RWPE2 (cell line): ENCODE results near the gene MAP1B.
"Not testable (repeated sequence)": the region's sequence is repeated elsewhere in the genome, so short reads cannot be mapped to it uniquely, and the experiment has no call there.

Experiments
- ATAC-seq: fragments of 200-7000 bp; cut with Tn5 transposase; 3 replicates; pipeline ENCODE4 v1.9.1; 2021; ENCODE audit warnings: low read depth
- DNase-seq: peaks from one replicate; pipeline ENCODE4 v3.0.0-alpha.2; 2020; ENCODE audit warnings: low spot score
- H3K27ac ChIP-seq: fragments of 450-650 bp; 2 replicates; pipeline ENCODE4 v1.5.1; 2017; ENCODE audit warnings: mild to moderate bottlenecking; ENCODE audit not compliant: poor library complexity, severe bottlenecking
- H3K27me3 ChIP-seq: fragments of 250-450 bp; sonication (Bioruptor Pico); 2 replicates; pipeline ENCODE4 v1.5.1; 2021; ENCODE audit warnings: mild to moderate bottlenecking, moderate library complexity; ENCODE audit not compliant: insufficient read depth, poor library complexity, severe bottlenecking
- H3K36me3 ChIP-seq: fragments of 250-450 bp; sonication (Bioruptor Pico); 2 replicates; pipeline ENCODE4 v1.5.1; 2020; ENCODE audit warnings: low read depth, mild to moderate bottlenecking, moderate library complexity
- H3K4me1 ChIP-seq: fragments of 250-450 bp; sonication (Bioruptor Pico); 2 replicates; pipeline ENCODE4 v1.5.1; 2021; ENCODE audit warnings: mild to moderate bottlenecking, moderate library complexity; ENCODE audit not compliant: insufficient read depth, poor library complexity, severe bottlenecking
- H3K4me3 ChIP-seq: fragments of 250-450 bp; sonication (Bioruptor Pico); 2 replicates; pipeline ENCODE4 v1.5.1; 2021; ENCODE audit warnings: mild to moderate bottlenecking, moderate library complexity; ENCODE audit not compliant: severe bottlenecking
- H3K9me3 ChIP-seq: fragments of 250-450 bp; sonication (Bioruptor Pico); 2 replicates; pipeline ENCODE4 v1.5.1; 2021; ENCODE audit warnings: mild to moderate bottlenecking, moderate library complexity; ENCODE audit not compliant: severe bottlenecking
- TF ChIP-seq, protein P1 (sequence below): fragments of 450-650 bp; IDR thresholded peaks from one replicate; pipeline ENCODE4 v1.5.1; 2017; ENCODE audit warnings: mild to moderate bottlenecking, moderate library complexity; ENCODE audit not compliant: poor library complexity, severe bottlenecking

MAP1B gene

DNA sequence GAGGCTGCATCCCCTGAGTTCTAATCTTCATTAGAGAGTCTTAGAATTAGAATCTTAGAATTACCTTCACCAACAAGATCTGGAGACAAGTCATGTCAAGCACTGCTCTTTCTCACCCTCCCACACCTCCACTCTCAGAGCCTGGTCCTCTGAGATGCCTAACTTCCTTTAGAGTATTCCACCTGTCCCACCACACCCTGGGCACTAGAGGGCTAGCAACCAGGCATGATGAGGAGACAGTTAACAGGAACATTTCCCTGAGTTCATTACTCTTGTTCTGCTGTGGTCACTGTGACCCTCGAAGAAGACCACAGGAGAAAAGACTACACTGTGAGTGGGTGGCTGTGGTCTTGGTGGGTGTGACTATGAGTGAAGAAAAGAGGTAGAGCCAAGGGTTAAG lies 25.2 kb upstream of the MAP1B start:
- no peaks in the 10 kb centered on the region for H3K4me1 ChIP-seq

DNA sequence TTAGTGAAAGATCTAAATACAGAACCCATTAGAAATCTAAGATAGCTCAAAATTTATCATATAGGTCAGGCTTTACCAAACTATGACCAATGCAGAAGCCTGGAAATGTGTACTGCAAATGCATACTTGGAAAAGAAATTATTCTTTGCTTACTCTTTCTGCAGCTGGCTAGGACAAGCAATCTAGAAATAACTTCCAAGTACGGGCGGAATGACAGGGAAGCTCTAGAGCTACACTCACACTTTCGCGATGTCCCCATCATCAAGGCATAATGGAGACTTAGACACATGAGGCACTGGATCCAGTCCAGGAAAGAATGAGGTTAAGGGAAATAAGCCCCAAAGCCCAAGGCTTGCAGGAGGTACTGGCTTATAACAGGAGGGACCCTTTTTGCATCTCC lies 22.4 kb upstream of the MAP1B start:
- Histone ChIP-seq H3K4me3 (no peak overlapping the region), H3K27ac (no peak overlapping the region), H3K4me1 (no peaks in the 10 kb centered on the region), H3K36me3 (no peaks in the 10 kb centered on the region), H3K27me3 (no peaks in the 10 kb centered on the region), H3K9me3 (no peaks in the 10 kb centered on the region)
- no peak for ATAC-seq
- TF ChIP-seq, protein P1, sequence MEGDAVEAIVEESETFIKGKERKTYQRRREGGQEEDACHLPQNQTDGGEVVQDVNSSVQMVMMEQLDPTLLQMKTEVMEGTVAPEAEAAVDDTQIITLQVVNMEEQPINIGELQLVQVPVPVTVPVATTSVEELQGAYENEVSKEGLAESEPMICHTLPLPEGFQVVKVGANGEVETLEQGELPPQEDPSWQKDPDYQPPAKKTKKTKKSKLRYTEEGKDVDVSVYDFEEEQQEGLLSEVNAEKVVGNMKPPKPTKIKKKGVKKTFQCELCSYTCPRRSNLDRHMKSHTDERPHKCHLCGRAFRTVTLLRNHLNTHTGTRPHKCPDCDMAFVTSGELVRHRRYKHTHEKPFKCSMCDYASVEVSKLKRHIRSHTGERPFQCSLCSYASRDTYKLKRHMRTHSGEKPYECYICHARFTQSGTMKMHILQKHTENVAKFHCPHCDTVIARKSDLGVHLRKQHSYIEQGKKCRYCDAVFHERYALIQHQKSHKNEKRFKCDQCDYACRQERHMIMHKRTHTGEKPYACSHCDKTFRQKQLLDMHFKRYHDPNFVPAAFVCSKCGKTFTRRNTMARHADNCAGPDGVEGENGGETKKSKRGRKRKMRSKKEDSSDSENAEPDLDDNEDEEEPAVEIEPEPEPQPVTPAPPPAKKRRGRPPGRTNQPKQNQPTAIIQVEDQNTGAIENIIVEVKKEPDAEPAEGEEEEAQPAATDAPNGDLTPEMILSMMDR: no peak
- DNase-seq: no peak

More for the DNA sequence above, 25.2 kb upstream of the MAP1B start:
- Histone ChIP-seq H3K4me3 (no peak overlapping the region), H3K9me3 (no peaks in the 10 kb centered on the region), H3K36me3 (no peaks in the 10 kb centered on the region), H3K27ac (no peak overlapping the region), H3K27me3 (no peaks in the 10 kb centered on the region)
- TF ChIP-seq, protein P1: peak; percentile 8
- ATAC-seq (no peak), DNase-seq (no peak)

DNA sequence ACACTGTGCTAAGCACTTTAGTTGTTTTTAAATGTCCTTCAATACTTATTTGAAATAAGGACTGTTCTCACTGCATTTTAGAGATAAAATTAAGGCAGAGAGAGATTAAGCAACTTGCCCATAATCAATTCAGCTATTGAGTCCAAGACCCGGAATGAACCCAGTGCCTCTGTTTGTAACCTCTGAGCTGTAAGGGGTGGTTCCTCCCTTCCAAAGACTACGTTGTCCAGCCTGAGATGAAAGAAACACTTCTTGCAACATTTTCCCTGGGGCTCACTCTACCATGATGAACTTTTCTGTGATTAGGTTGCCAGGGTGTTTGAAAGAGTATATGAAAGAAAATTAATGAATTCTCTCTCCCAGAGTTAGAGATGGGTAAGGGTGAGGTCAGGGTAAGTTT lies 22.0 kb upstream of the MAP1B start:
- Histone ChIP-seq H3K4me3 (no peak overlapping the region), H3K9me3 (no peaks in the 10 kb centered on the region), H3K27ac (no peak overlapping the region), H3K4me1 (no peaks in the 10 kb centered on the region), H3K36me3 (no peaks in the 10 kb centered on the region), H3K27me3 (no peaks in the 10 kb centered on the region)
- ATAC-seq (no peak), DNase-seq (no peak)
- TF ChIP-seq, protein P1: no peak

DNA sequence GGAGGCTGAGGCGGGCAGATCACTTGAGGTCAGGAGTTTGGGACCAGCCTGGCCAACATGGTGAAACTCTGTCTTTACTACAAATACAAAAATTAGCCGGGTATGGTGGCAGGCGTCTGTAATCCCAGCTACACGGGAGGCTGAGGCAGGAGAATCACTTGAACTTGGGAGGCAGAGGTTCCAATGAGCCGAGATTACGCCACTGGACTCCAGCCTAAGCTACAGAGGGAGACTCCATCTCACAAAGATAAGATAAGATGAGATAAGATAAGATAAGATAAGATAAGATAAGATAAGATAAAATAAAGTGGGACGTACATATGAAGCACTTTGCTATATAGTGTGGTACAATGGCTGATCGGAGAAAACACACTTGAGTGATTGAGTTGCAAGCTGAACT lies 17.6 kb upstream of the MAP1B start:
- H3K4me3 ChIP-seq, H3K36me3 ChIP-seq, H3K27ac ChIP-seq, H3K9me3 ChIP-seq, ATAC-seq, DNase-seq, H3K27me3 ChIP-seq, H3K4me1 ChIP-seq: not testable (repeated sequence)

DNA sequence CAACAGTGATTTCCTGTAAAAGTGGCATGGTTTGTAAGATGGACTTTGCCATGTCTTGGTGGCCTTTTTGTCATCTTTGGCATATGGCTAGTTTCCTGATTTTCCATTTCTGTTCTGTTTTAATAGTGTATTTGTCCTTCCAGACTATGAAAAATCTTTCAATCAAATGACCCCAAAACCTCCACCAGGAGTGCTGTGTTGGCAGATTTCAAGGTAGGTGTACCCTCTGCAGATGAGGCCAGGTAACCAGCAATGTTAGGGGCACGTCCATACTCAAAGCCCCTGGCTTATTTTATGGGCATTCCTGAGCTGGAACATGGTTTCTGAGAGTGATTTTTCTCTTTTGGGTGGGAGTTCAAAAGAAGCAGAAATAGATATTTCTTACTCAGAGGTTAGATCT lies 15.2 kb upstream of the MAP1B start:
- DNase-seq (no peak), ATAC-seq (no peak)
- H3K27me3 ChIP-seq: no peaks in the 10 kb centered on the region
- no peaks in the 10 kb centered on the region for H3K36me3 ChIP-seq
- H3K9me3 ChIP-seq: no peaks in the 10 kb centered on the region
- no peaks in the 10 kb centered on the region for H3K4me1 ChIP-seq
- no peak overlapping the region for H3K4me3 ChIP-seq
- no peak overlapping the region for H3K27ac ChIP-seq
- TF ChIP-seq, protein P1: no peak

DNA sequence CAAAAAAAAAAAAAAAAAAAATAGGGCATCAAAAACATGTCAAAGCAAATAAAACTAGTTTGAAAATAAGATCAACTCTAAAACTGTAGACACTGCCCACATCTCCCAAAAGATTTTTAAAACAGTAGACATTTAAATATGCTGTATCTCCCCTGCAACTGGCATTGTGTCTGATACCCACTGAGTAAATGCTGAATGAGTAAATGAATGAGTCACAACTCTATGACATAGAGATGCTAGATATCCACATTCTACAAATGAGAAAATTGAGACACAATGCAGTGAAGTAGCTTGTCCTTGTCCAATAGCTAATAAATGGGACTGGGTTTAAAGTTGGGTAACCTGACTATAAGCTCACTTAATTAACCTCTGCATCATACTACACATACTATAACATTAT lies 14.1 kb upstream of the MAP1B start:
- TF ChIP-seq, protein P1: no peak
- H3K4me1 ChIP-seq: no peaks in the 10 kb centered on the region
- ATAC-seq (peak; percentile 83), DNase-seq (no peak)
- H3K36me3 ChIP-seq: no peaks in the 10 kb centered on the region
- H3K9me3 ChIP-seq: no peaks in the 10 kb centered on the region
- H3K27me3 ChIP-seq: no peaks in the 10 kb centered on the region
- H3K27ac ChIP-seq: no peak overlapping the region
- H3K4me3 ChIP-seq: no peak overlapping the region
